Gastrocnemius medialis (tissue), 4 donors: ENCODE results near the gene MRC2. TPM values are rescaled to one million over a fixed set of nuclear protein-coding genes. Genes with fewer than 3 reads are reported as not detected.

ENCODE experiments used
- ATAC-seq, 2 donors: fragments of 150-250 bp; one replicate each; pipeline ENCODE4 v1.9.1; 2016
- DNase-seq, 2 donors: peaks; one replicate each; pipeline ENCODE4 v3.0.0-alpha.2; 2019
- H3K27ac ChIP-seq, 4 donors: fragments of 200-600 bp; sonication (generic); 1 replicate in 1 of 4; 2 replicates in 3 of 4; pipeline ENCODE4 v1.5.1; 2016 to 2018; ENCODE audit warnings: mild to moderate bottlenecking in 2 of 4, moderate library complexity in 1 of 4
- H3K27me3 ChIP-seq, 3 donors: fragments of 200-600 bp; sonication (generic) in 2 of 3; 1 replicate in 1 of 3; 2 replicates in 2 of 3; pipeline versions ENCODE4 v1.5.1 to v1.6.0; 2016 to 2019; ENCODE audit warnings: mild to moderate bottlenecking in 1 of 3, moderate library complexity in 1 of 3
- H3K36me3 ChIP-seq, 2 donors: fragments of 200-600 bp; sonication (generic) in 1 of 2; one replicate each; pipeline ENCODE4 v1.5.1; 2017 to 2018
- H3K4me1 ChIP-seq, 2 donors: fragments of 200-600 bp; sonication (generic) in 1 of 2; one replicate each; pipeline ENCODE4 v1.5.1; 2016 to 2017; ENCODE audit warnings: mild to moderate bottlenecking in 2 of 2
- H3K4me3 ChIP-seq, 4 donors: fragments of 200-600 bp; sonication (generic) in 3 of 4; 1 replicate in 1 of 4; 2 replicates in 3 of 4; pipeline ENCODE4 v1.5.1; 2016 to 2019; ENCODE audit warnings: mild to moderate bottlenecking in 2 of 4
- H3K9me3 ChIP-seq, 3 donors: fragments of 200-600 bp; sonication (generic) in 2 of 3; 1 replicate in 1 of 3; 2 replicates in 2 of 3; pipeline ENCODE4 v1.5.1; 2016 to 2019
- POLR2A ChIP-seq, 2 donors: fragments of 450-650 bp; IDR thresholded peaks; one replicate each; pipeline ENCODE4 v1.6.1; 2017; ENCODE audit warnings: antibody characterized with exemption in 2 of 2, mild to moderate bottlenecking in 2 of 2, moderate library complexity in 2 of 2
- in situ Hi-C, 4 donors: fragments of 200-750 bp; cut with MboI; loops; one replicate each; pipeline versions ENCODE4 v1.15.0 to v1.8.0; 2017; ENCODE audit warnings: low sequenced_read_pairs in 4 of 4
- intact Hi-C: fragments of 100-400 bp; cut with DNase I; formaldehyde crosslinking; loops from one replicate; pipeline ENCODE4 v1.15.1; 2023; ENCODE audit warnings: low total_unique reads
- total RNA-seq, 4 donors: library from RNA; depleted of rRNA; stranded (reverse); fragments of >200 nt; gene quantifications; one replicate each; pipeline versions ENCODE4 v1.1.0 to v1.2.3, GENCODE V29; 2016
- TF ChIP-seq, protein P1 (sequence below), 5 experiments: fragments of 450-650 bp in 3 of 5; fragments of 200-600 bp in 2 of 5; sonication (generic) in 2 of 5; IDR thresholded peaks in 4 of 5; conservative IDR thresholded peaks in 1 of 5; 1 replicate in 4 of 5; 2 replicates in 1 of 5; pipeline ENCODE4 v1.5.1; 2016 to 2019; ENCODE audit warnings: antibody characterized with exemption in 5 of 5, mild to moderate bottlenecking in 3 of 5, moderate library complexity in 3 of 5

Gene MRC2
- total RNA-seq, 4 donors from 2014 or later, result 4.8 to 15.0 (median 5.5) TPM

DNA sequence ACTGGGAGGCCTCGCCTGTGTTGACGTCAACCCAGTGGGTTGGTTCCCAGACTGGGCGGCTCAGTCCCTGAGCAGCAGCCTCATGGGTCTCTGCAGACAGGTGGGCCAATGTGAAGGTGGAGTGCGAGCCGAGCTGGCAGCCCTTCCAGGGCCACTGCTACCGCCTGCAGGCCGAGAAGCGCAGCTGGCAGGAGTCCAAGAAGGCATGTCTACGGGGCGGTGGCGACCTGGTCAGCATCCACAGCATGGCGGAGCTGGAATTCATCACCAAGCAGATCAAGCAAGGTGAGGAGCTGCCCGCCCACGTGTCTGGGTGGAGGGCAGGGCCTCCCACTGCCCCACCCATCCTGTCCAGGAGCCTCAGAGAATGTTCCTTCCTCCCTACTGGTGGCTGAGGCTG is 44.1 kb downstream of the MRC2 start:
- in situ Hi-C loops (loop anchor here in 1 of 4 donors (25.0 kb wide), 1 partner anchor 141 kb away; the partner anchor contains the start of gene MARCHF10), intact Hi-C loops (no loop called here)
- Histone ChIP-seq H3K9me3 (no peaks in the 10 kb centered on the region), H3K36me3 (no peaks in the 10 kb centered on the region), H3K27ac (no peak overlapping the region), H3K4me1 (no peaks in the 10 kb centered on the region), H3K4me3 (no peak overlapping the region), H3K27me3 (no peaks in the 10 kb centered on the region)
- ATAC-seq, result no peak
- DNase-seq, result no peak
- TF ChIP-seq, protein P1, sequence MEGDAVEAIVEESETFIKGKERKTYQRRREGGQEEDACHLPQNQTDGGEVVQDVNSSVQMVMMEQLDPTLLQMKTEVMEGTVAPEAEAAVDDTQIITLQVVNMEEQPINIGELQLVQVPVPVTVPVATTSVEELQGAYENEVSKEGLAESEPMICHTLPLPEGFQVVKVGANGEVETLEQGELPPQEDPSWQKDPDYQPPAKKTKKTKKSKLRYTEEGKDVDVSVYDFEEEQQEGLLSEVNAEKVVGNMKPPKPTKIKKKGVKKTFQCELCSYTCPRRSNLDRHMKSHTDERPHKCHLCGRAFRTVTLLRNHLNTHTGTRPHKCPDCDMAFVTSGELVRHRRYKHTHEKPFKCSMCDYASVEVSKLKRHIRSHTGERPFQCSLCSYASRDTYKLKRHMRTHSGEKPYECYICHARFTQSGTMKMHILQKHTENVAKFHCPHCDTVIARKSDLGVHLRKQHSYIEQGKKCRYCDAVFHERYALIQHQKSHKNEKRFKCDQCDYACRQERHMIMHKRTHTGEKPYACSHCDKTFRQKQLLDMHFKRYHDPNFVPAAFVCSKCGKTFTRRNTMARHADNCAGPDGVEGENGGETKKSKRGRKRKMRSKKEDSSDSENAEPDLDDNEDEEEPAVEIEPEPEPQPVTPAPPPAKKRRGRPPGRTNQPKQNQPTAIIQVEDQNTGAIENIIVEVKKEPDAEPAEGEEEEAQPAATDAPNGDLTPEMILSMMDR (IDR thresholded peaks at IDR 0.05 in 4 of 5, conservative IDR thresholded peaks at IDR 0.05 in 1 of 5), result no peak
- TF ChIP-seq POLR2A (IDR thresholded peaks at IDR 0.05), result no peak

DNA sequence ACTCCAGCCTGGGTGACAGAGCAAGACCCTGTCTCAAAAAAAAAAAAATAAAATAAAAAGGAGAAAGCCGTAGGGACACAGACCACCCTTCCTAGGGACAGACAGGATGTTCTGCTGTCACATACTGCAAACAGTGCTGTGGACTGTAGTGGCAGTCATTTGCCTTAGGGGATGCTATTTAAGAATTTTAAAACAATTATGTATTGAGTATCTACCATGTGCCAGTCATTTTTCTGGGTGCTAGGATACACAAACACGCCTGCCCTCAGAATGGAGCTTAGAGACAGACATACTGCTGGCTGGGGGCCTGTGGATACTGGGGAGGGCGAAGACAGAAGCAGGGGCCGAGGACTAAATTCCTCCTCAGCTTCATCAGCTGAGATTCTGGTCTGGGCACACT is 45.5 kb downstream of the MRC2 start:
- ATAC-seq (no peak), DNase-seq (no peak)
- TF ChIP-seq, protein P1 (IDR thresholded peaks at IDR 0.05 in 4 of 5, conservative IDR thresholded peaks at IDR 0.05 in 1 of 5), result no peak
- no peak for TF ChIP-seq POLR2A (IDR thresholded peaks at IDR 0.05)
- no peaks in the 10 kb centered on the region for H3K27me3 ChIP-seq
- no peaks in the 10 kb centered on the region for H3K4me1 ChIP-seq
- H3K36me3 ChIP-seq, result no peaks in the 10 kb centered on the region
- no peak overlapping the region for H3K27ac ChIP-seq
- no peak overlapping the region for H3K4me3 ChIP-seq
- in situ Hi-C loops, result loop anchor here in 1 of 4 donors (25.0 kb wide), 1 partner anchor 139 kb away; the partner anchor contains the start of gene MARCHF10
- intact Hi-C loops, result no loop called here
- no peaks in the 10 kb centered on the region for H3K9me3 ChIP-seq

DNA sequence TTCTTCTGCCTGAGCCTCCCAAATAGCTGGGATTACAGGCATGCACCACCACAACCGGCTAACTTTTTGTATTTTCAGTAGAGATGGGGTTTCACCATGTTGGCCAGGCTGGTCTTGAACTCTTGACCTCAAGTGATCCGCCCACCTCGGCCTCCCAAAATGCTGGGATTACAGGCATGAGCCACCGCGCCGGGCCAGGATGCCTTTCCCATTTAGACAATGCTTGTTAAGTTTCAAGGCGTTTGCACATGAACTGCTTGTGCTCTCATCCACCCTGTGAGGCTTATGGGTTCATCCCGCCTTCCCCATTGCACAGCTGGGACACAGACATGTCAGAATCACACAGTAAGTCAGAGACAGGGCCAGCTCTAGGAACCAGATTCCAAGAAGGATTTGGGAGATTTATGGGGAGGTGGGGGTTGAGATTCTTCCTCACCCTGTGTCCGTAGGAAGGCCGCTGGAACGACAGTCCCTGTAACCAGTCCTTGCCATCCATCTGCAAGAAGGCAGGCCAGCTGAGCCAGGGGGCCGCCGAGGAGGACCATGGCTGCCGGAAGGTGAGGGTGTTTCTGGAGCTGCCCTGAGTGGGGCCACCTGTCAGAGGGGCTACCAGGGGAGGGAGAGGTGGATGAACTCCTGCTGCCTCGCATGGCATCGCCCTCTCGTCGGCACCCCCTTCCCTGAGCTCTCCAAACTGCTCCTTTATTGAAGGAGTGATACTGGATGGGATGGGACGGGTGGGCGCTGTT is 46.3 kb downstream of the MRC2 start:
- TF ChIP-seq POLR2A (IDR thresholded peaks at IDR 0.05), result no peak
- TF ChIP-seq, protein P1 (IDR thresholded peaks at IDR 0.05 in 4 of 5, conservative IDR thresholded peaks at IDR 0.05 in 1 of 5), result no peak
- H3K36me3 ChIP-seq, result no peaks in the 10 kb centered on the region
- in situ Hi-C loops, result loop anchor here in 1 of 4 donors (25.0 kb wide), 1 partner anchor 139 kb away; the partner anchor contains the start of gene MARCHF10
- no peaks in the 10 kb centered on the region for H3K27me3 ChIP-seq
- no peak for DNase-seq
- intact Hi-C loops, result no loop called here
- H3K27ac ChIP-seq, result no peak overlapping the region
- ATAC-seq, result no peak
- H3K9me3 ChIP-seq, result no peaks in the 10 kb centered on the region
- H3K4me3 ChIP-seq, result no peak overlapping the region
- H3K4me1 ChIP-seq, result no peaks in the 10 kb centered on the region

DNA sequence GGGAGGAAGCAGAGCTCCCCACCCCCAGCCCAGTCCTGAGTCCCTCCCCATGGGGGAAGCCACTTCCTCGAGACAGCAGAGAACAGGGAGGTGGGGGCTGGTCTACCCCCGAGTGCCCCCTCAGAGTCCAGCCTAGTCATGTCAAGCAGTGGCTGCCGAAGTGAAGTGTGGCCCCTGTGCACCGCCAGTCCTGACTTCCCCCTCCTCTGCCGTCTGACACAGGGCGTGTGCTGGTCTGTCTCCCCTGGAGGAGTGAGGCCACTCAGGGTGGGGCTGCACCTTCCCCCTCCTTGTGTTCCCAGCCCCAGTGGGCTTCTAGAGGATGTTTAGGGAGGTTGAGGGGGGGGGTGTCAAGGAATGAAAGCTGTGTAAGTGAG is 46.9 kb downstream of the MRC2 start:
- Histone ChIP-seq H3K9me3 (no peaks in the 10 kb centered on the region), H3K27ac (no peak overlapping the region), H3K4me1 (no peaks in the 10 kb centered on the region), H3K27me3 (no peaks in the 10 kb centered on the region), H3K4me3 (no peak overlapping the region), H3K36me3 (no peaks in the 10 kb centered on the region)
- in situ Hi-C loops (loop anchor here in 1 of 4 donors (25.0 kb wide), 1 partner anchor 138 kb away; the partner anchor contains the start of gene MARCHF10), intact Hi-C loops (no loop called here)
- DNase-seq (no peak), ATAC-seq (no peak)
- TF ChIP-seq, protein P1 (IDR thresholded peaks at IDR 0.05 in 4 of 5, conservative IDR thresholded peaks at IDR 0.05 in 1 of 5), result no peak
- TF ChIP-seq POLR2A (IDR thresholded peaks at IDR 0.05), result no peak
